ENCODE data around the gene VAMP2. TPM values are rescaled to one million over a fixed set of nuclear protein-coding genes. Genes with fewer than 3 reads are reported as not detected.

Gene VAMP2
- total and polyA plus RNA-seq, 4 donors, result 4.2 to 25.9 (median 10.2) TPM

DNA sequence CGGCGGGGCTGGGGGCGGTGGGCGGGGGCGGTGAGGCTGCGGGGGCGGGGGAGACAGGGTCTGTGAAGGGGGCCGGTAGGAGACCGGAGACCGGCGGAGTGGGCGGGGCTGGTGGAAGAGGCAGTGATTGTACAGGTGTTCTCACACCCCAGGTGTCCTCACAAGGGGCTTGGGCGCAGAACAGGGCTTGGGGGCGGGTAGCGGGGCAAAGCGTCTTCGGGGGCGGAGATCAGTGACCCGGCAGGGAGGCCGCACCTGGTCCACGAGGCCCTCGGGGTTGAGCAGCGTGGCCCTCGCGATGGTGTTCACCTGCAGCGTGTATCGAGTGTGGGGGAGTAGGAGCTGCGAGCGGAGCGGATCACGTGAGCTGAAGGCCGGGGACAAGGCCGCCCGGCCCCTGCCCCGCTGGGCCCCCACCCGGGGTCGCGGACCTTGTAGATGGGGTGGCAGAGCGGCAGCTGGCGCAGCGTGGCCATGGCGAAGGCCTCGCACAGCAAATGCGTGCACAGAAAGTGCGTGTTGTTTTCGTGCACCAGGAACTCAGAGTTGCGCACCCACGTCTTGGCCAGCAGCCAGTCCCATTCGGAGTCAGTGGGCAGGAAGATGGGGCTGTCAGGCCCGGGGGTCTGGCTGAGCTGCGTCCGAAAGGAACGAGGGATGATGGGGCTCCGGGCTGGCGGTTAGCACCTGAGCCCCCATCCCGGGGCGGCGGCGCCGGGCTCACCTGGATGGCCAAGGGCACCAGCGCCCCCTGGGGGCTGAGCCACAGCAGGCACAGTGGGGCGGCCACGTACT is 52.9 kb downstream of the VAMP2 start:
- TF ChIP-seq HNF4G (IDR thresholded peaks at IDR 0.05), result no peak
- TF ChIP-seq RAD21 (IDR thresholded peaks at IDR 0.05), result peak in 1 of 2 donors; percentile 72
- TF ChIP-seq EGR1 (IDR thresholded peaks at IDR 0.05; ENCODE audit: low read depth in 2 of 2), result no peak
- TF ChIP-seq GABPA (IDR thresholded peaks at IDR 0.05 in 1 of 2, conservative IDR thresholded peaks at IDR 0.05 in 1 of 2), result no peak
- TF ChIP-seq, protein P1, sequence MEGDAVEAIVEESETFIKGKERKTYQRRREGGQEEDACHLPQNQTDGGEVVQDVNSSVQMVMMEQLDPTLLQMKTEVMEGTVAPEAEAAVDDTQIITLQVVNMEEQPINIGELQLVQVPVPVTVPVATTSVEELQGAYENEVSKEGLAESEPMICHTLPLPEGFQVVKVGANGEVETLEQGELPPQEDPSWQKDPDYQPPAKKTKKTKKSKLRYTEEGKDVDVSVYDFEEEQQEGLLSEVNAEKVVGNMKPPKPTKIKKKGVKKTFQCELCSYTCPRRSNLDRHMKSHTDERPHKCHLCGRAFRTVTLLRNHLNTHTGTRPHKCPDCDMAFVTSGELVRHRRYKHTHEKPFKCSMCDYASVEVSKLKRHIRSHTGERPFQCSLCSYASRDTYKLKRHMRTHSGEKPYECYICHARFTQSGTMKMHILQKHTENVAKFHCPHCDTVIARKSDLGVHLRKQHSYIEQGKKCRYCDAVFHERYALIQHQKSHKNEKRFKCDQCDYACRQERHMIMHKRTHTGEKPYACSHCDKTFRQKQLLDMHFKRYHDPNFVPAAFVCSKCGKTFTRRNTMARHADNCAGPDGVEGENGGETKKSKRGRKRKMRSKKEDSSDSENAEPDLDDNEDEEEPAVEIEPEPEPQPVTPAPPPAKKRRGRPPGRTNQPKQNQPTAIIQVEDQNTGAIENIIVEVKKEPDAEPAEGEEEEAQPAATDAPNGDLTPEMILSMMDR (IDR thresholded peaks at IDR 0.05; ENCODE audit: low read depth, low read length, missing input control), result peak; percentile 58
- no peak for TF ChIP-seq FOXA2 (IDR thresholded peaks at IDR 0.05)
- no peak for TF ChIP-seq NR2F2 (IDR thresholded peaks at IDR 0.05)
- no peak overlapping the region for H3K9ac ChIP-seq (ENCODE audit: low read depth in 1 of 2, low read length in 2 of 2)
- H3K27ac ChIP-seq (ENCODE audit: low read depth in 1 of 2, low read length in 2 of 2), result no peak overlapping the region
- no peaks in the 10 kb centered on the region for H3K9me3 ChIP-seq (ENCODE audit: control insufficient read depth in 4 of 4, low read length in 3 of 4)
- peaks cover 3 to 8% (median 5%) of the 10 kb centered on the region in 4 donors for H3K4me1 ChIP-seq (ENCODE audit: control insufficient read depth in 4 of 4, insufficient read depth in 4 of 4, low read length in 3 of 4)
- no peaks in the 10 kb centered on the region for H3K36me3 ChIP-seq (ENCODE audit: control insufficient read depth in 4 of 4, insufficient read depth in 3 of 4, low read depth in 1 of 4, low read length in 3 of 4)
- H3K4me3 ChIP-seq (ENCODE audit: low read depth in 1 of 3, low read length in 3 of 3), result peak overlapping the region in 1 of 3 donors; percentile 18
- H3K27me3 ChIP-seq (ENCODE audit: control insufficient read depth in 4 of 4, insufficient read depth in 4 of 4, low read length in 3 of 4), result peaks cover 2 to 10% (median 5%) of the 10 kb centered on the region in 4 donors
- WGBS, result 9% methylated on average over 63 of the region's 63 CpGs
- DNase-seq (ENCODE audit: low spot score), result peak; percentile 75

Other genes starting within 250 kb of the VAMP2 start
- 1 to 10 TPM in 1 of 2 donors, under 1 TPM in 1; 0.33 to 1.4 TPM for gene RNF227, start 246.7 kb downstream of the VAMP2 start, total RNA-seq
- gene RNF227, start 246.7 kb downstream of the VAMP2 start, polyA plus RNA-seq, result under 1 TPM; 0.17 to 0.31 TPM
- gene KCNAB3, start 233.1 kb downstream of the VAMP2 start, total RNA-seq, result under 1 TPM; 0.23 to 0.67 TPM
- gene KCNAB3, start 233.1 kb downstream of the VAMP2 start, polyA plus RNA-seq, result under 1 TPM; 0.42 to 0.43 TPM
- gene TRAPPC1, start 231.0 kb downstream of the VAMP2 start, total RNA-seq, result 10 to 100 TPM; 15.9 to 18.4 TPM
- 10 to 100 TPM; 95.9 to 96.9 TPM for gene TRAPPC1, start 231.0 kb downstream of the VAMP2 start, polyA plus RNA-seq
- 10 to 100 TPM; 10.5 to 12.0 TPM for gene CNTROB, start 230.7 kb downstream of the VAMP2 start, total RNA-seq
- 1 to 10 TPM; 2.2 to 6.7 TPM for gene CNTROB, start 230.7 kb downstream of the VAMP2 start, polyA plus RNA-seq
- under 1 TPM in 1 of 2 donors, not detected in 1; 0.09 TPM for gene GUCY2D, start 160.3 kb downstream of the VAMP2 start, total RNA-seq
- gene GUCY2D, start 160.3 kb downstream of the VAMP2 start, polyA plus RNA-seq, result under 1 TPM in 1 of 2 donors, not detected in 1; 0.14 TPM
- 1 to 10 TPM in 1 of 2 donors, under 1 TPM in 1; 0.92 to 1.0 TPM for gene ALOX15B, start 123.9 kb downstream of the VAMP2 start, total RNA-seq
- gene ALOX15B, start 123.9 kb downstream of the VAMP2 start, polyA plus RNA-seq, result under 1 TPM; 0.16 to 0.19 TPM
- not detected for gene ALOX12B, start 75.2 kb downstream of the VAMP2 start, total RNA-seq
- gene ALOX12B, start 75.2 kb downstream of the VAMP2 start, polyA plus RNA-seq, result not detected
- not detected for gene ALOXE3, start 44.4 kb downstream of the VAMP2 start, total RNA-seq
- not detected for gene ALOXE3, start 44.4 kb downstream of the VAMP2 start, polyA plus RNA-seq
- gene HES7, start 38.8 kb downstream of the VAMP2 start, total RNA-seq, result not detected
- not detected for gene HES7, start 38.8 kb downstream of the VAMP2 start, polyA plus RNA-seq
- gene PER1, start 10.5 kb downstream of the VAMP2 start, total RNA-seq, result 10 to 100 TPM; 10.1 to 71.6 TPM
- 10 to 100 TPM; 24.9 to 34.6 TPM for gene PER1, start 10.5 kb downstream of the VAMP2 start, polyA plus RNA-seq
- 1 to 10 TPM; 4.5 to 8.4 TPM for gene TMEM107, start 13.4 kb upstream of the VAMP2 start, total RNA-seq
- 1 to 10 TPM; 3.0 to 3.9 TPM for gene TMEM107, start 13.4 kb upstream of the VAMP2 start, polyA plus RNA-seq
- 1 to 10 TPM; 5.1 to 6.8 TPM for gene BORCS6, start 27.2 kb upstream of the VAMP2 start, total RNA-seq
- gene BORCS6, start 27.2 kb upstream of the VAMP2 start, polyA plus RNA-seq, result 1 to 10 TPM; 4.1 to 6.4 TPM
- gene AURKB, start 47.6 kb upstream of the VAMP2 start, total RNA-seq, result 10 to 100 TPM in 1 of 2 donors, under 1 TPM in 1; 0.42 to 25.9 TPM
- 1 to 10 TPM; 1.8 to 4.3 TPM for gene AURKB, start 47.6 kb upstream of the VAMP2 start, polyA plus RNA-seq
- gene CTC1, start 85.1 kb upstream of the VAMP2 start, total RNA-seq, result 10 to 100 TPM in 1 of 2 donors, 1 to 10 TPM in 1; 5.9 to 10.0 TPM
- gene CTC1, start 85.1 kb upstream of the VAMP2 start, polyA plus RNA-seq, result 1 to 10 TPM; 5.5 to 9.3 TPM
- 10 to 100 TPM; 13.7 to 18.5 TPM for gene PFAS, start 86.3 kb upstream of the VAMP2 start, total RNA-seq
- gene PFAS, start 86.3 kb upstream of the VAMP2 start, polyA plus RNA-seq, result 1 to 10 TPM; 6.0 to 7.9 TPM
- gene RANGRF, start 125.7 kb upstream of the VAMP2 start, total RNA-seq, result 1 to 10 TPM; 6.9 to 7.6 TPM
- 10 to 100 TPM; 10.3 to 19.9 TPM for gene RANGRF, start 125.7 kb upstream of the VAMP2 start, polyA plus RNA-seq
- 1 to 10 TPM in 1 of 2 donors, under 1 TPM in 1; 0.84 to 1.2 TPM for gene SLC25A35, start 132.5 kb upstream of the VAMP2 start, total RNA-seq
- 1 to 10 TPM; 1.2 to 1.6 TPM for gene SLC25A35, start 132.5 kb upstream of the VAMP2 start, polyA plus RNA-seq
- gene ARHGEF15, start 147.3 kb upstream of the VAMP2 start, total RNA-seq, result 1 to 10 TPM; 1.4 to 1.9 TPM
- gene ARHGEF15, start 147.3 kb upstream of the VAMP2 start, polyA plus RNA-seq, result 1 to 10 TPM; 1.6 to 2.1 TPM
- gene ODF4, start 176.9 kb upstream of the VAMP2 start, total RNA-seq, result not detected
- not detected for gene ODF4, start 176.9 kb upstream of the VAMP2 start, polyA plus RNA-seq
- 1,000 to 10,000 TPM in 1 of 2 donors, 100 to 1,000 TPM in 1; 989 to 1,192 TPM for gene RPL26, start 220.2 kb upstream of the VAMP2 start, total RNA-seq
- 1,000 to 10,000 TPM in 1 of 2 donors, 100 to 1,000 TPM in 1; 309 to 1,118 TPM for gene RPL26, start 220.2 kb upstream of the VAMP2 start, polyA plus RNA-seq
- not detected for gene RNF222, start 234.9 kb upstream of the VAMP2 start, total RNA-seq
- gene RNF222, start 234.9 kb upstream of the VAMP2 start, polyA plus RNA-seq, result not detected